HG03025 (cell line): Measurements from ENCODE around the gene SHMT2.

Experiments used
- ATAC-seq: cut with Tn5 transposase; IDR thresholded peaks from one replicate; pipeline ENCODE4 v1.9.1; 2021; ENCODE audit warnings: mild to moderate bottlenecking, moderate library complexity; ENCODE audit not compliant: unreplicated experiment, low FRiP score

Gene SHMT2

DNA sequence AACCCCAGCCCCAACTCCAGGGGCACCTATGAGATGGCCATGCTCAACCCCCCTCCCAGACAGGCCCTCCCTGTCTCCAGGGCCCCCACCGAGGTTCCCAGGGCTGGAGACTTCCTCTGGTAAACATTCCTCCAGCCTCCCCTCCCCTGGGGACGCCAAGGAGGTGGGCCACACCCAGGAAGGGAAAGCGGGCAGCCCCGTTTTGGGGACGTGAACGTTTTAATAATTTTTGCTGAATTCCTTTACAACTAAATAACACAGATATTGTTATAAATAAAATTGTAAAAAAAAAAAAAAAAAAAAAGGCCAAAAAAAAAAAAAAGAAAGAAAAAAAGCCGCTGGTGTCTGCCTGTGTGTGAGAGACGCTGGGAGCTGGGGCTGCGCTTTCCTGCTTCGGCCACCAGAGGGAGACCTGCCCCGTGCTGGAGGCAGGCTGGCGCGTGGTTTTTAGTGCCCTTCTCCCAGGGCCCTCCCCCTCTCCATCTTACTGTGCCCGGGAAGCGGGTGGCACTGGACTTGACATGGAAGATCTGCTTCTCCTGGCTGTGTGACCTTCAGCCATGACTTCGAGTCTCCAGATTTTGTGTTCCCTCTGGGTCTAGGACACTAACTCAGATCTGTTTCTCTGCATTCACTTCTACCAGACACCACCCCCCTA is 16.3 kb upstream of the SHMT2 start:
- no peak for ATAC-seq

DNA sequence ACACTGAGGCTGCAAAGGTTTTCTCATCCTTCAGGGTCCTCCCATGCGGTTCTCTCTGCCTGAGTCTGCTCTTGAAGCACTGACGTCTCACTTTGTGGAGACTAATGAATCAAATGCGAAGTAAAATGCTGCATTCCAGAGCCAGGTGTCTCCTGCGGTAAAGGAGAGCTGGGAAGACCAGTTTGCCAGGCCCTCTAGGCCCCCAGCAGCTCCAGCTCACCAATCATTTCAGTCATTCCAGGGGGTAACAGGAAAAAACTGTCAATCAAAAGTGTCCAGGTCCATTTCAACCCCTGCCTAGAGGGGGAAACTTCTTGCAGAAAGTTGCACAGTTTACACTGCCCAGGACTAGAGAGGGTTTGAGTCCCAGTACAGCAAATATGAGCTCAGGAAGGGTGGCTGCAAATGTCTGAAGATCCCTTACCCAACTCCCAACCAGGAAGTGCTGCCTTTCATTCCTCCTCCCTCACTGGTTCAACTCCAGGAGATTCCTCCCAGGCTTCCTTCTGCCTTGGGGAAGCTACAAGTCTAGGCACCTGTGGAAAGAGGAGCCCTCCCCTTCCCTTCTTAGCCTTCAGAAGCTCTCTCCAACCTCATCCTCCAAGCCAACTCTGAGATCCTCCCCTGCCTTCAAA is 15.6 kb upstream of the SHMT2 start:
- no peak for ATAC-seq

DNA sequence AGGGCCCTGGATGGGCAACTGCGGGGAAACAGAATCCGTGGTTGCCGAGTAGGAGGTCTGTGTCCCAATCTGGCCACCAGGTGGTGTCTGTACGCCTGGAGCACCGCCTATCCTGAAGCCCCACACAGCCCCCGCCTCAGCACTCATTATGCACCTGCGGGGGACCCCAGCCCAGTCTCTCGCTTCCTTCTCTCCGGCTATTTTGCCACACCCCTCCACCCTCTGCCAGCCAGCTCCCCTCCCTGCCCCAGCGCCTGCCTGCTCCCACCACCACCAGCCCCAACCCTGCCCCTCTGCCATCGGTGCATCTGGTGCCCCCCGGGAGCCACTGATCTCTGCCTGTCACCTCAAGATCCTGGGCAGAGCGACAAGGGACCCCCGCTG is 15.1 kb upstream of the SHMT2 start:
- no peak for ATAC-seq

DNA sequence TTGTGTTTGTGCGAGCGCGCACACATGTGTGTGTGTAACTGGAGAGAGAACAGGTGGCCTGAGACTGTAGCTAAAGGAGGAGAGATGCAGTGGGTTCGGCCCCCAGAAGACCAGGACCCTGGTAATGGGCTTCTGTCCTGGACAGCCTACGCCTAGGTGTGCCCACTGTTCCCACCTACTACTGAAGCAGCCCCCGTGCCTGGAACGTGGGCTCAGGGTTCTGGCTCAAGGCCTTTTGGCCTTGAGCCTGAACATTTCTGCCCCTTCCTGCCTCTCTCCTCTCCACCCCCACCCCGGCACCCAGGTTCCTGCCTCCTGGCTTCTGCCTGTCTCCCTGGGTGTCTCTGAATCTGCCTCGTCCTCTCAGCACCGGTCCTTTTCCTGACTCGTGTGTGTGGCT is 14.4 kb upstream of the SHMT2 start:
- ATAC-seq = no peak

DNA sequence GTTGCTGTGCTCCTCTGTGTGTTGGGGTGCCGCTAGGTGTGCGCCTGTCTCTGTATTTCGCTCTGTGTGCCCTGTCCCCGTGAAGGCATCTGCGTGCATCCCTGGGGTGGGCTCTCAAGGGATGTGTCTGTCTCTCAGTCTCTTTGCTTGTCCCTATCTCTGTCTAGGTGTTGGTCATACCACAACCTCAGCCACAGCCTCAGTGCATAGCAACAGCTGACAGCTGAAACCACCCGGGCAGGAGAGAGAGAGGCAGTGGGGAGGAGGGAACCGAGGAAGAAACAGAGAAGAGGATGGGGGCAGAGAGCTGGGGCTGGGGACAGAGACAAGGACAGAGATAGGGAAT is 13.9 kb upstream of the SHMT2 start:
- ATAC-seq = no peak

DNA sequence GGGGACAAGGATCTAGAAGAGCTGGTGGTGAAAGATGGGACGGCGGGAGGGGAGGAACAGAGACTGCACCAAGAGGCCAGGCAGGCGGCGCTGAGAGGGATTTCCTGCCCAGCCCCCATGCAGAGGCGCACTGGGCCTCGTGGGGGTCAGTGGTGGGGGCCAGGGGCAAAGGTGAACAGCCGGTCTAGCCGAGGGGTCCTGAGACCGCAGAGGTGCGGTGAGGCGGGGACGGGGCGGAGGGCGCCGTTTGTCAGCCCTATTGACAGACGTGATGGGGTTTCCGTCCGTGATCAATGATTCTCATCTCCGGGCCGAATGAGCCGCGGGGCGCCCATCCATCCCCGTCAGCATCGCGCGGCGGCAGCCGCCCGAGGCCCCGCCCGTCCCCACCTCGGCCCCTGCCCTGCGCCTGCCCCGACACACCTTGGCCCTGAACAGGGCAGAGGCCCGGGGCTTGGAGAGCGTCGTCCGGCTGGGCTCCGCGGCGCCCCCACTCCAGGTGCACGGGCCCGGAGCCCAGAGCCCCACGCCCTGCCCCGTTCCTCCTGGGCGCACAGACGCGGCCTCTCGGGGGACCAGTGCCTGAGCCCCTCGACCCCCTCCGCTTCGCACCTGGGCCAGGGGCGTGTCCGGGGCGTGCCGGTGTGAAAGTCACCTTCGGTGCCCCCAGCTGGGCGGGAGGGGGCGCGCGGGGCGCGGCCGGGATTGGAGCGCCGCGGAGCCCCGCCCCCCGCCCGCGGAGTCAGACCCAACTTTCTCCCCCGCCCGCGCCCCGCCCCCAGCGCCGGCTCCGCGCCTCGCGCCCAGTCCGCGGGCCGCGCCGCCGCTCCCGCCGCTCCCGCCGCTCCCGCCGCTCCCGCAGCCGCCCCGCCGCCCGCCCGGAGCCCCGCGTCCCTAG is 13.2 kb upstream of the SHMT2 start, which contains the start of gene NXPH4:
TSS of gene NXPH4 (plus strand) at position 781 of the 898 bp plus-strand sequence. CDS start 176 bp downstream, outside the sequence.
- ATAC-seq = no peak

DNA sequence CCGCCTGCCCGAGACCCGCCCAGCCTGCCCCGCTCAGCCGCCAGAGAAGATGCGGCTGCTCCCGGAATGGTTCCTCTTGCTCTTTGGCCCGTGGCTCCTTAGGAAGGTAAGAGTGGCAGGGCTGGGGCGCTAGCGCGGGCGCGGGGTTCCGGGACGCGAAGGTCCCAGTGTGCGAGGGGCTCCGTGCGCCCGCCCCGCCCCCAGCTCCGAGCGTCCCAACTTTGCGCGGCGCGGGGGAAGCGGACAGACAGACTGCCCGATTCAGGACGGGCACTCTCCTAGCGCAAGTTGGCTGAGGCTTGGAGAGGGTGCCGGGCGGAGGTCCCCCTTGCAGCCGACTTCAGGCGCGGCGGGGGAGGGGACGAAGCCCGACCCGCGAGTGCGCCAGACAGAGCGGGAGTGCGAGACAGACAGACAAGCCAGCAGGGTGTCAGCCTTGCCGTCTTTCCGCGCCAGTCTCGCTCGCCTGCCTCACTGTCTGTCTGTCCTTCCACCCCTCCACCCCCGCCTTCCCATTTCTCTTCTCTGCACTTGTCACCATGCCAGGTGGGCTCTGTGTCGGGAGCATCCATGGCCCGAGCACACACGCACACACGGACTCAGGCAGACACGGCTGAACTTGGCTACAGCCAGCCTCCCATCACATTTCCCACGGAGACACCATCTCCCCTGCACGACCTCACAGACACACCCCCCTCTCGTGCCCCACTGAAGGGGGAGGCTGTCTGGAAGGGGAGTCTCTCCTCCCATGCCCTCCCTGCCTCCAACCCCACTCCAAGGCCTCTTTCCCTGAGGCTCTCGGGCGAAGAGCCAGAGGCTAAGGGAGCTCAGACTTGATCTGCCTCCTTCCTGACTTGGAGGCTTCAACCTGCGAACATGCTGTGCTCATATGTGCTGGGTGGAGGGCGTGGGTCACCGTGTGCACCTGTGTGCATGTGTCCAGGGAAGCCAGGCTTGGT is 12.3 kb upstream of the SHMT2 start:
- ATAC-seq = no peak

DNA sequence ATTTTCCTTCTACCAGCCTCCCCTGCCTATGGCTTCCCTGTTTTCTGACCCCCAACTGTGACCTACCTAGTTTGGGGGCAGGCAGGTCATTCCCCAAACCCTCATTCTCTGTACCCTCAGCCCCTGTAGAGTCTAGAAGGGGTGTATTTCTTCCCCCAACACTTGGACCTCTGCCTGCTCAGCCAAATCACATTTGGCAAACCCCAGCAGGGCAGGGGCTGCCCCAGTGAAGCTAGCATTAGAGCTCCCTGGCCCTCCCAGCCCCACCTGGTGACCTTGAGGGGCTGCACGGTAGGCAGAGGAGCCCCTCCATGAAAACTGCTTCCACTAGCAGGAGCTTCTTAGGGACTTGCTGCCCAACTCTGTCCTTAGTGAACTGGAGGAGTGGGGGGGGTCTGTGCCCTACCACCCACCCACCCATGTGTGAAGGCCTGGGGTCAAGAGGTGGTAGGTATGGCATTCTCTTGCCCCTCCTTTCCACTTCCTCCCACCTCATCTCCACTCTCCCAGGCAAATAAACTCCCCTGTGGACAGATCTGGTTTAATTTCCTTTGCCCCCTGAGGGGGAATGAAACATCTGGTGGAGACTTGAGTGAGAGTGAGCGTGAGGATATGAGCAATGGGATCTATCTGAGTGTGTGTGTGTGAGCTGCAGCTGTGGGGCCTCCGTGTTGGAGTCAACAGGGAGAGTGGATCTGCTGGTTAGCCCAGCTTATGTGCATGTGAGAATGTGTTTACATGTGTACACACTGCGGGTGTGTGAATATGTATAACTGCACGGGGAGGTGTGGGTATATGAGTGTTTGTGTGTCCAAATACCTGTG is 11.3 kb upstream of the SHMT2 start:
- no peak for ATAC-seq

DNA sequence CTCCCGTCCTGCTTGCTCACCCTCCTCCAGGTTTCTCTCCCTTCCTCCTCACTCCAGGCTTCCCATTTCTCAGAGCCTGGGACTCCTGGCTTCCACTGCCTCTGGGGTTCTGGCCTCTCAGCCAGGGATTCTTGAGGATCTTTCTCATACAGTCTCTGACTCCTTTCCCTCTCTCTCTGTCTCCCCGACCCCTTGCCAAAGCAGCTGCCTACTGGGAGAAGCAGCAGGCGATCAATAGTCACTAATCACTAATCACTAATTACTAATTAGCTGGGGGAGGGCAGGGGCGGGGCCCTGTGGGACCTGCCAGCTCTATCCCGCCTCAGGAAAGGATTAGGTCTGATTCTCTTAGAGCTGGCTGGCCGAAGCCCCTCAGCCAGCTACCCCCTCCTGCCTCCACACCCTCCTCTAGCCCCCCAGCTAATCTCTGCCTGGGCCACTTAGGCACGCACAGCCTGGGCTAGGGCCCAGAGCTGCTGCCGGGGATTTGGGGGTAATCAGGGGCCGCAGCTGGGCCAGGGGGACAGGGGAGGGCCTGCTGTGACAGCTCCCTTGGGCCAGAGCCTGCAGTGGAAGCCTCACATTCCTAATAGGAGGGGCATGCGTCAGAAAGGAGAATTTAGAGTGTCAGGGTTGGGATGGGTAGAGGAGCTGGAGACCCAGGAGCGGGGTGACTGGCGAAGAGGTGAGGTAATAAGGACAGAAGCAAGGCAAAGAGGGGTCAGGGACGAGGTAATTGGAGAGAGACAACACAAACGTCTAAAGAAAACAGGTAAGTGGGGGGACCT is 10.1 kb upstream of the SHMT2 start:
- ATAC-seq = no peak

DNA sequence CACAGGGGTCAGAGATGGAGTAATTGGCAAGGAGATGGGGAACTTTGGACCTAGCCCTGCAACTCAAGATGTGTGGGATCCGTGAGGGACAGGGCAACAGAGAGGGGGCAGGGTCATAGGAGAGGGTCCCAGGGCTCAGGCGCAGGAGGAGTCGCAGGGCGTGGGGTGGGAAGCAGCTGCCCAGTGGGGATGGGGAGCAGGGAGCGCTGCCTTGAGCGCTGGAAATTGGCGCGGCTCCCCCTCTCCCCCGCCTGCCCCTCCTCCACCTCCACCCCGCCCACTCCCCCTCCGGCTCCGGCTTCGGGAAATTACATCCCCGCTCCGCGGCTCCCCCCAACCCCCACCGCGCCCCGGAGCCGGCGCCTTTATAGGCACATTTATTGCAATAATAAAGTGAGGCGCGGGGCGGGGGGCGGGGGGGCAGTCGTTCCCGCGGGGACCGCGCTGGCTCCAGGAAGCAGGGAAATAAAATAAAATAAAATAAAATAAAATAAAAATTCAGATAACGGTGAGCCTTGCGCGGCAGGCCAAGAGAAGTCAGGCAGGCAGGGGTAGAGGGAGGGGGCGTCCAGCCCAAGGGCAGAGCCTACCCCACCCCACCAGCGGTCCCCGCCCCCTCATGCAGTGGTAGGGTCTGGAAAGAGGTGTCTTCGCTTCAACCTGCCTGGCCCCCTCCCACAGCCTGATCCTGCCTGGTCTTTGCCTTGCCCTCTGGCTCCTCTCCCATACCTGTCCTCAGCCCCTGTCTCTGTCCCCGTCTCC is 9.3 kb upstream of the SHMT2 start:
- ATAC-seq = no peak

DNA sequence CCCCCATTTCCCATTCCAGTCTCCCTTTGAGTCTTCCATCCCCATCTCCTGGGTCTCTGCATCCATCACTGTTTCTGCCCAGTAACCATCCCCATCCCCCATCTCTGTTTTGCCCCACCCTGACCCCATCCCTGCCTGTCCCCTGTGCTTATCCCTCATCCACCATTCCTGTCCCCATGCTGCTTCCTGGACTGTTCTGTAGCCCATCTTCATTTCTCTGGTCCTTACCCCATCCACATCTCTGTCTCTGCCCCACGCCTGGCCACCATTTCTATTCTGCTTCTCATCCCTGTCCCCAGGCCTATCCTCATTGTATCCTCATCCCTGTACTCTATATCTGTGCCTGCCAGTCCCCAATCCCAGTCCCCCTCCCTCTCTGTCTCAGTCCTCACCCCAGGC is 8.7 kb upstream of the SHMT2 start:
- no peak for ATAC-seq

DNA sequence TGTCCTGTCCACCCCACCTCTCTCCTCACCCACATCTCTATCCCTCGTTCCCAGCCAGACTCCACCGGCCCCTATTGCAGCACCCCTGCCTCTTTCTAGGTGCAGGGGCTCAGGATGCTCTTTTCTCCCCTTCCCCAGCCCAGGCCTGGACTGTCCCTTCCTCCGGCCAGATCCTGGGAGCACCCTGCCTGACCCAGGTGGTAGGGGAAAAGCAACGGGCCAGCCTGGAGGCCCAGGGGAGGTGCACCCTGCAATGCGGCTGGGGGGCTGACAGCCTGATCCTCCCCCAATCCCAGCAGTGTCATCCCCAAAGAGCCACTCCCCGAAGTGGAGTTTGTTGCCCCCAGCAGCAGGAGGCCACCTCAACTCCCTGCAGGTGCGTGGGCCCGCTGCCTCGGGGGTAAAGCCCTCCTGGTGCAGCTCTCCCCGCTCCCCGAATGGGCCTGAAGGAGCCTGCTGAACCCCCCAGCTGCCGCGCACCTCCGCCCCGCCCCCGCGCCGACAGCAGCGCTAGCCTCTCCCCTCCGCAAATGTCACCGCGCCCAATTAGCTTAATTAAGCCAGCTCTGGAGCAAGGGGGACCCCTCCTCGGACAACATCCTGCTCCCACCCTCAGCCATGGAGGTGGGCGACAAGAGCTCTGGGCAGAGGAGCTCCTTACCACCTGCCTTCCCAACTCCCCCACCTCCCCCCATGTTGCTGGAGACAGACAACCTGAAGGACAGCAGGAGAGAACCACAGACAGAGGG is 8.2 kb upstream of the SHMT2 start:
- no peak for ATAC-seq

DNA sequence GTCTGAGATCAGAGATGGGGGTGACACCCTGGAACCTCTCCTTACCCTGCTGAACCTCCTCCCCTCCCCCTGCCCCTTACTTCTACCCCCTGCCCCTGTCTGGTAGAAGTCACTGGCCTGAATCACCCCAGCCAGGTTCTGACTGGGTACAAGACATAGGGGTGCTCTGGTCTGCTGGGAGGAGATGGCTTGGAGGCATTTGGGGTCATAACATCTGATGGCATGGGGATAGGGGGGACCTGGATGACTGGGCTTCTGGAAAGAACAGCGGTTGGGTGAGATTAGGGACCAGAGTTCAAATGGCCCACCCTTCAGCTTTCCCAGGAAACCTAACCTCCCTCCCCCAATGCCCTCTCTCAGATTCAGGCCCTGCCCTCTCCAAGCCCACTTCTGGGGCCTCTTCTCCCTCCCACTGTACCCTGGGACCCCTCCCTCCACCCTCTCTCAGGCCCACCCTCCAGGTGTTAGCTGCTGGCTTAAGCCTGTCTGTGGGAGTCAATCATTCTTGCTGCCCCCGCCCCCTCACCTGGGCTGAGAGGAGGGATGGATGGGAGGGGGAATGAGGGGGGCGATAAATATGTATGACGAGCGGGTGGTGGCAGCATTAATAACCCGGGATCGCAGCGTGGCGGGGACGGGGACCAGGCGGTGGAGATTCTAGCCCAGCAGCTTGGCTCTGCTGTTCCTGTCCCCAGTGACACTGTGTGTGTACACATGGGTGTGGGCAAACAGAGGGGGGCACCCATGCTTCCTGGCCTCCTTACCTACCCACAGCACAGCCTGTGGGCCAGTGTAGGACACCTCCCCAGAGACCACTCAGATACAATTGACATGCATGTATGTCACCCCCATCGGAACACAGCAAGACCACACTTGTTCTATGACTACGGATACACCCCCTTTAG is 7.0 kb upstream of the SHMT2 start:
- ATAC-seq = no peak

DNA sequence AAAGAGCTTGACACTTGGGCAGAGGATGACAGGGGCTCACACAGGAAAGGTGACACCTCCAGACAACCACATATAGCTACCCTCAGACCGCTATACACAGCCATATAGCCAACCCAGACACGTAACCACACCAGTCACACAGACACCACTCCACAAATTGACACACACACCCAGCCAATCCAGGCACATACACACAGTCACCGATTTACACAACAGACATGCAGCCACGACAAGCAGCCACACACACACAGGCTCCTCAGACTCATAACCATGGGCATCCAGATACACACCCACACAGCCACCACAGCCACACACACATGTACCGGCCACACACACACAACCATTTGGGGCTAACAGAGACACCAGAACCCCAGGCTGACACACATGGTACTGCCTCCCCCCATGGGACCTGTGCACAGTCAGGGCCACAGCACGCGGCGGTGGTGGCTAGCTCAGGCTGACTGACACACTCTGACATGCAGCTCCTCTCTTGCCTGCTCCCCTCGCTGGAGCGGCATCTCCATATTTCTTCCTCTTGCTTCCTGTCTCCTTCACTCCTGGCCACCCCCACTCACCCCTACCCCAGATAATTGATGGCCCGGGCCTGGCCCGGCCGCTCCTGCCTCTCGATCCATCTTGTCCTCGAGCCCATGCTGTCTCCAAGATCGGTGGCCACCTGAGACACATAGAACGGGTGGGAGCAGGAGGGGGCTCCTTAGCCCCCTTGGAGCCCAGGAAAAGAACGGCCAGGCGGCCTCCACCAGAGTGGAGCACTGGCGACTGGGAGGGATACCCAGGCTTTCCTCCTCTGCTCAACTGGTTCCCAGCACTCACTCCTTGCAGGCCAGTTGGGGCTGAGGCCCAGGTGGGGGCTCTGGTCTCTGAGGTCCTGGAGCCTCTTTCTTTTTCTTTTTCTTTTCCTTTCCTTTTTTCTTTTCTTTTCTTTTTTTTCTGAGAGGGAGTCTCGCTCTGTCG is 6.0 kb upstream of the SHMT2 start:
- no peak for ATAC-seq

DNA sequence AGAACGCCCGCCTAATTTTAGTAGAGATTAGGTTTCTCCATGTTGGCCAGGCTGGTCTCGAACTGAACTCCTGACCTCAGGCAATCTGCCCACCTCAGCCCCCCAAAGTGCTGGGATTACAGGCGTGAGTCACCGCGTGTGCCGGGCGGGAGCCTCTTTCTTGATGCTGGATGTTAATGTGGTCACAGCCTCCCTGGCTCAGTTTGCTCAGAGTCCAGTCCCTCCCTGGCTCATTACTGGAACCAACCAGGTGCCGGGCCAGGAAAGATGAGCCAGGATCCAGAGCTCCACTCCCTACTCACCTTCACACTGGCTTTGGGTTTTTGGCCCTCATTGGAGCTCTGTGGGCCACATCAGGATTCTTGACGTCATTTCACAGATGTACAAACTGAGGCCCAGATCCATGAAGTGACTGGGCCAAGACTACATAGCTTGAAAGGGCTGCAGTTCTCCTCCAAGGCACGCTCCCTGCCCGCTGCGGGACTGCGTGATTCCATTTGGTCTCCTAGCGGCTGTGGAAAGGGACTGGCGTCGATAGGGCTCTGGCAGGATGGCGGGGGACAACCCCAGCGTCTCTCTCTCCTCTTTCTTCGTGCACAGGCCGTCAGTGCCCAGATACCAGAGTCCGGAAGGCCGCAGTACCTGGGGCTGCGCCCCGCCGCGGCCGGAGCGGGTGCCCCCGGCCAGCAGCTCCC is 5.1 kb upstream of the SHMT2 start:
- ATAC-seq = no peak
